T1000 (cell line): ENCODE measurements around the gene ELOVL3.
"Not testable (repeated sequence)": the region's sequence is repeated elsewhere in the genome, so short reads cannot be mapped to it uniquely, and the experiment has no call there.

ENCODE experiments used
- DNase-seq: peaks from one replicate; lab custom pipeline; 2025; ENCODE audit warnings: mixed read lengths; lab: John Stamatoyannopoulos, UW

Gene ELOVL3

DNA sequence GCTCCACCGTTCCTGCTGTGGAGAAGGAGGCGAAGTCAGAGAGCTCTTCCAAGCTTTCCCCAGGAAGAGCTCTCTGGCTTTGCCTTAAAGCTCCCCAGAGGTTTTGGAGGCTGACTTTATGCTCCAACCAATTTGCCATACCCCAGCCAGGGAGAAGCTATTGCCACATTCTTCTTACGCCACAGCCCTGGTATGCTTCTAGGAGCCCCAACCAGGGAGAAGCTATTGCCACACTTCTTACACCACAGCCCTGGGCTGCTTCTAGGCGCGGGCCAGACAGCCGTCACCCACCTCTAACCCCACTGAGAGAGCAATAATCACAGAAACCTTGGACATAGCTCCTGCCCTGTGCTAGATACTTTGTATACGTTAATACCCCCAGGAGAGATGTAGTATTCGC is 951 bp downstream of the ELOVL3 start:
- DNase-seq: peak; percentile 19

DNA sequence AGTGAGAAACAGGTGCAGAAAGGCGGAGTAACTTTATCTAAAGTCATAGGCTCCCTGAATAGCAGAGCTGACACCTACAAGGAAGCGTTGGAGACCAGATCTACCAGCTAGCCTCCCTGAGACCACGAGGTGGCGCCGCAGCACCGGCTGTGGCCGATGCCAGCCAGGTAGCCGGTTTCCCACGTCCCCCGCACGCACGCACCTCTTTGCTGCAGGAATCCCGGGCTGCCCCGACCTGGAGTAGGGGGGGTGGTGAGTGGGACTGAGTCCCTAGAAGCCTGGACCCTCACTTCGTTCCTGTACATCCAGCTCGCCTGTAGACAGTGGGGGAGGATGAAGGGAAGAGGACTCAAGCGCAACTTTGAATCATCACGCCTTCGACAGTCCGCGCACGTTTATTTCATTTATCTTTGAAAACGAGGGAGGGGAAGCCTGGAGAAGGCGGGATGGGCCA is 3.7 kb downstream of the ELOVL3 start:
- peak; percentile 52 for DNase-seq

- peak; percentile 72 for DNase-seq
These were observed 4.3 kb downstream of the ELOVL3 start for GRCh38 chr10:102230264-102230860.

DNA sequence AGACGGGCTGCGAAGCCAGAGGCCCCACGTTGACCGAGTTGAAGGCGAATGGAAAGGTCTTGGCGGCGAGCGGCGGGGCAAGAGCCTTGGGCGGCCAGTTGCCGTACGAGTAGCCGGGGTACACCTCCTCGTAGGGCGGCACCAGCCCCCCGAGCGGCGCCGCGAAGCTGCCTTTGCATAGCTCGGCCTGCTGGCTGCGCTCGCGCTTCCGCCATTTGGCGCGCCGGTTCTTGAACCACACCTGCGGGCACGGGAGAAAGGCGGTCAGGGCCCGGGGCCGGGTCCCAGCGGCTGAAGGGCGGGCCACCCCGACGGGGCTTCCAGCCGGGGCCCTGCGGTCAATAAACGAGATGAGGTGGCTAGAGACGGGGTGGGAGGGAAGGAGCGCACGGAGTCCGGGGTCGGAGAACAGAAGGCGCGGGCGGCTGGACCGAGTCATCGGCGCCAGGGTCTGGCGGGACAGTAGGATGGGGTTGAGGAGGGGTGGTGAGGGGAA is 4.8 kb downstream of the ELOVL3 start:
- no peak for DNase-seq

DNA sequence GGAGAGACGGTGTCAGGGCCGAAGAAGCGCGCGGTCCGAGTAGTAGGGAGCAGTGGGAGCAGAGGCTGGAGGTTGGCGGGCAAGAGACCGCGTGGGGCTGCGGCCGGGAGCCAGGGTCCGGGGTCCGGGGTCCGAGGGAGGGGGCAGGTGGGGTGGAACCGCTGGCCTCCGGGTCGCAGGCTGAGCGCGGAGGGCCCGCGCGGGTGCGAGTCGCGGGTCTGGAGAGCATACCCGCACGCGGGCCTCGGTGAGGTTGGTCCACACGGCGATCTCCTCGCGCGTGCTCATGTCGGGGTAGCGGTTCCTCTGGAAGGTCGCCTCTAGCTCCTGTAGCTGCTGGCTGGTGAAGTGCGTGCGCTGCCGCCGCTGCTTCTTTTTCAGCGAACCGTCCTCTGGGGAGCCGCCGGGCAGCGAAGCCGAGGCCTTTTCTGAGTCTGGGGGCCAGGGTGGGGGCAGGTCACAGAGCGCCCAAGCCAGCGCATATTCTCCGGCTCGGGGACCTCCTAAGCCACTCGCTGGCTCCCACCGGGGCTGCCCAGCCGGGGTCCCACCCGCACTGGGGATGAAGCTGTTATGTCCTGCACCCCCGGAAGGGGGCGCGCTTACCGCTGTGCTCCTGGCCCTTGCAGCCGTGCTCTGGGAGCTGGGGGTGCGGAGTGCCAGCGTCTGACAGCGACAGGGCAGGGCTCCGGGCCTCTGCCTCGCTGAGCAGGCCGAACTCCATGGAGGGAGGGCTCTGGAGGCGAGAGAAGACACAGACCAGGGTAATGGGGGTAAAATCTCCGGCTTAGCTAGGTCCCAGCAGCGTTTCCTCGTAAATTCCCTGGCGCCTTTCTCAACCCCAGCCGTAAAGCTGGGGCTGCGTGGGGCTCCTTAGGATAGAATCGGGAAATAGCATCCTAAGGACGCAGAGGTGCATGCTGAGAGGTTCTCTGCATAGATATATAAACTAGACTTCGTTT is 5.5 kb downstream of the ELOVL3 start:
- DNase-seq: peak; percentile 41

DNA sequence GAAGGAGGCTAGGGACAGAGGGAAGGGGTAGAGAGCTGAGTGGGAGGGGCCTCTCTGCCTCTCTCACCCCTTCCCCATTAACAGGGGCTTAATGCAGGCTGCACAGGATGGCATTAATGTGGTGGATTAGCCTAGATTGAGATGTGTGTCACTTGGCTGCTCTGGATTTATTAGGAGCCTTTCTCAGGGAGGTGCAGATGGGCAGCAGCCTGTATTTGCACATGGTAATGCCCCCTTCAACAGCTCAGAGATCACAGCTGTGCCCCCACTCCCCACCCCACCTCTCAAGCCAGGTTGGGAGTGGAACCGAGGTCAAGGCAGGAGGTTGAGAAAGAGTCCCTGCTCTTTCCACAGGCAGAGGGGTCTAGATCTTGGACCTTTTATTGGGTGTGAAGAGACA is 7.9 kb downstream of the ELOVL3 start:
- DNase-seq: no peak

- DNase-seq: no peak
These were observed 8.9 kb downstream of the ELOVL3 start for GRCh38 chr10:102234888-102235597.

- DNase-seq: no peak
These were observed 9.5 kb downstream of the ELOVL3 start for GRCh38 chr10:102235598-102235920.

DNA sequence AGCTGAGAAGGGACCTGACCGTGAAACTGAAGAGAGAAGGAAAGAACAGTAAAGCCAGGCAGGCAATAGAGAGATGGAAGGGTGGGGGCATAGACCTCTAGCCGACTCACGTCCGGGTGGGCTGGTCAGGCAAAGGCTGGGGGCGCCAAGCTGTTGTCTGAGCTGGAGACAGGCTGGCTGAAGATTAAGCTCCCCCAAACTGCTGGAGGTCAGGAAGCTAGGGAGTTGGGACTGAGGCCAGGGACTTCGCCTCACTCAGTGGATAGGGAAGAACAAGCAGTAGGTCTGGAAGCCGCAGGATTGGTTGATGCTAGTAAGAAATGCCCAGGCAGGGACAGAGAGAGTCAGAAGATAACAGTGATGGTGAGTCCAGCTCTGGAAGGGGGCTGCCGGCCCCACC is 9.9 kb downstream of the ELOVL3 start:
- no peak for DNase-seq

- DNase-seq: no peak
These were observed 11.7 kb downstream of the ELOVL3 start for GRCh38 chr10:102237711-102238252.

GRCh38 chr10:102240467-102241031 is 14.4 kb downstream of the ELOVL3 start:
- DNase-seq: no peak

DNA sequence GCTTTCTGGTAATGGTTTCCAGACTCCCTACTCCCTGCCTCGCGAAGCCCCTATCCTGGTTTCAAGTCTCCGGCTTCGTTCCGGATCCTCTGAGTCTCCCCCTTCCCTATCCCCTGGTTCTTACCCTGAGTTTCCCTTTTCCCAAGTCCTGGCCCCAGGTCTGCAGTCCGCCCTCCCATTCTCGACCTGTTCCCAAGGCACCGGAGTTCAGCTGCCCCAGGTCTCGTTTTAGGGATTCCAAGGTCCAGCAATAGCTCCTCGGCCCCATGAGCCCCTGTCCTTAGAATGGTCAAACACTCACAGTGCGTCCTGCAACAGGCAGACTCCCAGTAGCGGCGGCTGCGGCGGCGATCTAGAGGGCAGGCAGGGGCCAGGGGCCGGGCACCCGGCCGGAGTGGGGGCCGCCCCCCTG is 14.9 kb downstream of the ELOVL3 start:
- no peak for DNase-seq

DNA sequence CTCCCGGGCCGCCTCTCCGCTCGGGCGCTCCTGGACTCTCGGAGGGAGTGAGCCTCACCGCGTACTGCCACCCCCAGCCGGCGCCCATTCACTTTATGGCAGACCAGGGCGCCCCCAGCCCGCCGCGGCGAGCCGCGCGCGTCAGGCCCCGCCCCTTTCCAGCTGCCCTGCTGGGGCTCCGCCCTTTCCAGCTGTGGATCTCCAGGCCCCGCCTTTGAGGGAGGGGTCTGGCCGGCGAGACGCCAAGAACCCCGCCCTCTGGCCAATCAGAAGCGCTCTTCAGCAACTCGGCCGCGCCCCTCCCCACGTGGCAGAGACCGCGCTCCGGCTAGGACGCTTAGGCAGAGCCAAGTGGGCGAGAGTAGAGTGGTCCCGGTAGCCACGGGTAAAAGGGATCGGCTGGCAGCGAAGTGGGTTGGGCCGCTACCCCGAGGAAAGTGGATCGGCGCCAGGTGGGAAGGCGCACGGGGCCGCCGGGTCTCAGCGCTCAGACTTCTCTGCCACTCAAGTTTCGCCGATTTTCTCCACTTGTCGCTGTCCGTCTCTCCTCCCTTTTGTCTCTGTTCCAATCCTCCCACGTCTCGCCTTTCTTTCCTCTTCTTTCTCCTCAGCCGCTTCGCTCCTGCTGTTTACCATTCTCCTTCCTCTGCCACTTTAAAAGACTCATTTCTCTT is 15.5 kb downstream of the ELOVL3 start, which contains the start of gene PITX3:
Gene PITX3 (minus strand): TSS at position 69 of the 674 bp plus-strand sequence. CDS start 9,432 bp downstream, outside the sequence.
- peak; percentile 61 for DNase-seq

GRCh38 chr10:102242118-102242485 is 16.0 kb downstream of the ELOVL3 start:
- DNase-seq: no peak

GRCh38 chr10:102243309-102243708 is 17.2 kb downstream of the ELOVL3 start:
- no peak for DNase-seq

DNA sequence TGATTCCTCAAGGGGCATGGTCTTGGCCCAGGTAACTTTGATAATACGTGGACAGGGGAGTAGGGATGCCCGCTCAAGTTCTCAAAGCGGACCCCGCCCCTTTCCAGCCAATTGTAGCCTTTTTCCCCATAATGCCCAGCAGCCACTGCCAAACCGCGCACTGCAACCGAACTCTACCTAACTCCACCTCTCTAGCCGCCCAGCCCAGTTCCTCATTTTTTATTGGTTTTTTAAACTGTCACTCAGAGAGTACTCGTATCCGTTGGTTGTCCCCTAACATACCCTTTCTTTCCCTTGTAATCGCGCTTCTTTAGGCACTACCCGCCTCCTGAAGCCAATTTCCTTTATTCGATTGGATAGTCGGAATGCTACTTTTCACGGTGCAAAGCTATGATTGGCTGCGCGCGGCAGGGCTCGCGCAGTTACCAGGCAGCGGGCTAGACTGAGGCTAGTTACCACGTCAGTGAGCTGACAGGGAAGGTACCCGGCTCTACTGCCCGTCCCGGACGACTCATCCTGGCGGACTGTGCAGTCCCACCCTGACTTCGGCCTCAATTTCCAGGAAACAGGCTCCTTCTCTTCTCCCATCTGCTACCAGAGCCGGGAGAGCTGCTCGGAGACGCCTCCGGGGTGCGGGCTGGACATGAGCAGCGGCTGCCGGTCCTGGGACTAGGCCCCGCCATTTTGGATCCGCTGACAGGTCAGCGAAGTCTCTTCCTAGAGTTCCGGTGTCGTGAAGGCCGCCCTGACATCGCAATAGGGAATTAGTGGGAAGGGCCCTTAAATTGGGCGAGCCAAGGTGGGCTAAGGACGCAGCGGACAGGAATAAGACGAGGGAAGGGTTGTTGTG is 19.2 kb downstream of the ELOVL3 start, which contains the start of gene GBF1:
Gene GBF1 (plus strand): TSS at position 451 of the 850 bp plus-strand sequence. CDS start 13,407 bp downstream, outside the sequence.
- DNase-seq: peak; percentile 98

DNA sequence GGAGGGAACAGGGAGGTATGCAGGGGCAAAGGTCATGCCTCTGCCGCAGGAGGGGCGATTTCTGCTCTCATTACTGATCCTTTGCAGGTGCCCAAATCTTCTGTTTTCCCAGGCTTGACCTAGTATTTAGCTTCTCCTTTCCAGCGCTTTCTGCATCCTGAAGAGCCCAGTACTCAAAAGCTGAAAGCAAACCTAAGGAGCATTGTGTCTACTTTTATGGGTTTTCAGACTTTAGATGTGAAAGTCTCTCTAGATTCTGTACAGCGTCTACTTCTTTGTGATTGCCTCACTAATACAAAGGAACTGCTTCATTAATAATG is 19.8 kb downstream of the ELOVL3 start:
- DNase-seq: no peak

- DNase-seq: no peak
These were observed 20.2 kb downstream of the ELOVL3 start for GRCh38 chr10:102246261-102246660.

- no peak for DNase-seq
These were observed 21.6 kb downstream of the ELOVL3 start for GRCh38 chr10:102247734-102248133.

DNA sequence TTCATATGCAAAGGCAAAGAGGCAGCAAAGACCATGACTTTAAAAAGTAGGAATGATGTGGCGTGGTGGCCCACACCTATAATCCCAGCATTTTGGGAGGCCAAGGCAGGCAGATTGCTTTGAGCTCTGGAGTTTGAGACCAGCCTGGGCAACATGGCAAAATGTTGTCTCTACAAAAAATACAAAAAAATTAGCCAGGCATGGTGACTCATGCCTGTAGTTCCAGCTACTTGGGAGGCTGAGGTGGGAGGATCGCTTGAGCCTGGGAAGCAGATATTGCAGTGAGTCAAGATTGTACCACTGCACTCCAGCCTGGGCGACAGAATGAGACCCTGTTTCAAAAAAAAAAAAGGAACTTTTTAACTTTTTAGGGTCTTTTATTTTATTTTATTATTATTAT is 26.4 kb downstream of the ELOVL3 start:
- DNase-seq: not testable (repeated sequence)
